KMS-11 (cell line): ENCODE measurements around the gene SNTG2.

ENCODE experiments used
- H2AFZ ChIP-seq: fragments of 200-600 bp; sonication (generic); 2 replicates; pipeline ENCODE4 v1.6.1; 2016; ENCODE audit warnings: antibody characterized with exemption, mixed run types, low read depth
- H3K27ac ChIP-seq: fragments of 200-600 bp; sonication (generic); 2 replicates; pipeline ENCODE4 v1.6.1; 2016; ENCODE audit warnings: mild to moderate bottlenecking, mixed run types
- H3K27me3 ChIP-seq: fragments of 200-600 bp; sonication (generic); 2 replicates; pipeline ENCODE4 v1.6.1; 2017; ENCODE audit warnings: mild to moderate bottlenecking, low read depth, mixed run types, moderate library complexity; ENCODE audit not compliant: insufficient read depth
- H3K36me3 ChIP-seq: fragments of 200-600 bp; sonication (generic); 2 replicates; pipeline ENCODE4 v1.6.1; 2017; ENCODE audit warnings: mild to moderate bottlenecking, mixed run types; ENCODE audit not compliant: insufficient read depth
- H3K4me1 ChIP-seq: fragments of 200-600 bp; sonication (generic); 2 replicates; pipeline ENCODE4 v1.6.1; 2016; ENCODE audit warnings: mild to moderate bottlenecking, low read depth, mixed run types; ENCODE audit not compliant: poor library complexity, severe bottlenecking
- H3K4me2 ChIP-seq: fragments of 200-600 bp; sonication (generic); 2 replicates; pipeline ENCODE4 v1.7.0; 2016; ENCODE audit warnings: mild to moderate bottlenecking, mixed run types
- H3K4me3 ChIP-seq: fragments of 200-600 bp; sonication (generic); IDR thresholded peaks from 2 replicates; pipeline ENCODE4 v1.6.1; 2017; ENCODE audit warnings: low read depth, low read length, mixed read lengths; ENCODE audit not compliant: insufficient read depth
- H3K79me2 ChIP-seq: fragments of 200-600 bp; sonication (generic); 2 replicates; pipeline ENCODE4 v1.6.1; 2016; ENCODE audit warnings: low read depth, mixed run types; ENCODE audit not compliant: insufficient read depth
- H3K9ac ChIP-seq: fragments of 200-600 bp; sonication (generic); 2 replicates; pipeline ENCODE4 v1.6.1; 2016; ENCODE audit warnings: mild to moderate bottlenecking, mixed run types
- H4K20me1 ChIP-seq: fragments of 200-600 bp; sonication (generic); 2 replicates; pipeline ENCODE4 v1.6.1; 2016; ENCODE audit warnings: mild to moderate bottlenecking, mixed run types; ENCODE audit not compliant: insufficient read depth
- CTCF ChIP-seq: fragments of 200-600 bp; sonication (generic); conservative IDR thresholded peaks from 2 replicates; pipeline ENCODE4 v1.6.1; 2017; ENCODE audit warnings: low read depth, mild to moderate bottlenecking, antibody characterized with exemption, low read length, moderate library complexity, mixed read lengths

Gene SNTG2

GRCh38 chr2:1310202-1310601 is 359.6 kb downstream of the SNTG2 start:
- H3K4me1 ChIP-seq: no peaks in the 10 kb centered on the region
- no peak for TF ChIP-seq CTCF
- no peak overlapping the region for H3K27ac ChIP-seq
- no peaks in the 10 kb centered on the region for H3K36me3 ChIP-seq
- H4K20me1 ChIP-seq: no peaks in the 10 kb centered on the region
- no peaks in the 10 kb centered on the region for H3K27me3 ChIP-seq
- no peak overlapping the region for H2AFZ ChIP-seq
- no peak overlapping the region for H3K4me2 ChIP-seq
- no peak overlapping the region for H3K9ac ChIP-seq
- H3K79me2 ChIP-seq: no peaks in the 10 kb centered on the region
- H3K4me3 ChIP-seq: no peak overlapping the region

- Histone ChIP-seq H3K79me2 (no peaks in the 10 kb centered on the region), H3K9ac (no peak overlapping the region), H2AFZ (no peak overlapping the region), H3K27me3 (no peaks in the 10 kb centered on the region), H3K36me3 (no peaks in the 10 kb centered on the region), H3K4me1 (no peaks in the 10 kb centered on the region), H4K20me1 (no peaks in the 10 kb centered on the region), H3K4me2 (no peak overlapping the region), H3K27ac (no peak overlapping the region), H3K4me3 (no peak overlapping the region)
- TF ChIP-seq CTCF: no peak
Measured at GRCh38 chr2:1310866-1311265, 360.2 kb downstream of the SNTG2 start.

- no peak for TF ChIP-seq CTCF
Measured at GRCh38 chr2:1313240-1313924, 362.7 kb downstream of the SNTG2 start.

GRCh38 chr2:1314254-1314653 is 363.6 kb downstream of the SNTG2 start:
- Histone ChIP-seq H3K4me3 (no peak overlapping the region), H3K36me3 (no peaks in the 10 kb centered on the region), H2AFZ (no peak overlapping the region), H3K9ac (no peak overlapping the region), H4K20me1 (no peaks in the 10 kb centered on the region), H3K4me1 (no peaks in the 10 kb centered on the region), H3K79me2 (no peaks in the 10 kb centered on the region), H3K27ac (no peak overlapping the region), H3K27me3 (no peaks in the 10 kb centered on the region), H3K4me2 (no peak overlapping the region)
- no peak for TF ChIP-seq CTCF

More at GRCh38 chr2:1313240-1313924, 362.7 kb downstream of the SNTG2 start:
- no peaks in the 10 kb centered on the region for H4K20me1 ChIP-seq
- H3K4me3 ChIP-seq: no peak overlapping the region
- H3K9ac ChIP-seq: no peak overlapping the region
- no peak overlapping the region for H3K4me2 ChIP-seq
- no peak overlapping the region for H3K27ac ChIP-seq
- no peaks in the 10 kb centered on the region for H3K79me2 ChIP-seq
- no peaks in the 10 kb centered on the region for H3K27me3 ChIP-seq
- H3K4me1 ChIP-seq: no peaks in the 10 kb centered on the region
- H3K36me3 ChIP-seq: no peaks in the 10 kb centered on the region
- H2AFZ ChIP-seq: no peak overlapping the region
